HT1080 (cell line): ENCODE data around the gene BRAF. TPM values are rescaled to one million over a fixed set of nuclear protein-coding genes. Genes with fewer than 3 reads are reported as not detected.

Source experiments
- small RNA-seq: library from RNA; depleted of rRNA; stranded (forward); fragments of <200 nt; gene quantifications from one replicate; pipeline ENCODE3, GENCODE V24; 2014
- total RNA-seq: library from RNA; depleted of rRNA; stranded (reverse); fragments of >200 nt; shearing (Covaris generic); gene quantifications from 2 replicates; pipeline ENCODE4 v1.2.3, GENCODE V29; 2014; rRNA removed

BRAF gene
- total RNA-seq, 1 experiment from 2014 or later: 8.3 TPM

Small RNA genes within 50 kb of the gene (small RNA-seq; reads per million reads assigned to genes)
- gene AC006006.1 (not detected), gene RNU6-85P (not detected)

Other genes with a start within 250 kb of the BRAF start
- gene NDUFB2, start 228.2 kb downstream of the BRAF start, total RNA-seq: 165 and 247 TPM in 2 replicates
- gene MRPS33, start 90.0 kb upstream of the BRAF start, total RNA-seq: 74.5 and 92.9 TPM in 2 replicates
- gene TMEM178B, start 149.1 kb upstream of the BRAF start, total RNA-seq: 0.07 TPM in 1 of 2 replicates, not detected in the other